NT2/D1 (cell line): Measurements from ENCODE around the gene CEP89.
"Not testable (repeated sequence)": the region's sequence is repeated elsewhere in the genome, so short reads cannot be mapped to it uniquely, and the experiment has no call there.

Experiments
- SUZ12 ChIP-seq: IDR thresholded peaks from 2 replicates; pipeline ENCODE4 v1.6.1; 2011; ENCODE audit not compliant: insufficient read length, insufficient read depth; ENCODE audit errors: extremely low read depth
- YY1 ChIP-seq: IDR thresholded peaks from 2 replicates; pipeline ENCODE4 v1.6.1; 2011; ENCODE audit not compliant: insufficient read length, insufficient read depth
- ZNF274 ChIP-seq: IDR thresholded peaks from 2 replicates; pipeline ENCODE4 v1.6.1; 2011; ENCODE audit warnings: mild to moderate bottlenecking, low read depth, low read length

DNA sequence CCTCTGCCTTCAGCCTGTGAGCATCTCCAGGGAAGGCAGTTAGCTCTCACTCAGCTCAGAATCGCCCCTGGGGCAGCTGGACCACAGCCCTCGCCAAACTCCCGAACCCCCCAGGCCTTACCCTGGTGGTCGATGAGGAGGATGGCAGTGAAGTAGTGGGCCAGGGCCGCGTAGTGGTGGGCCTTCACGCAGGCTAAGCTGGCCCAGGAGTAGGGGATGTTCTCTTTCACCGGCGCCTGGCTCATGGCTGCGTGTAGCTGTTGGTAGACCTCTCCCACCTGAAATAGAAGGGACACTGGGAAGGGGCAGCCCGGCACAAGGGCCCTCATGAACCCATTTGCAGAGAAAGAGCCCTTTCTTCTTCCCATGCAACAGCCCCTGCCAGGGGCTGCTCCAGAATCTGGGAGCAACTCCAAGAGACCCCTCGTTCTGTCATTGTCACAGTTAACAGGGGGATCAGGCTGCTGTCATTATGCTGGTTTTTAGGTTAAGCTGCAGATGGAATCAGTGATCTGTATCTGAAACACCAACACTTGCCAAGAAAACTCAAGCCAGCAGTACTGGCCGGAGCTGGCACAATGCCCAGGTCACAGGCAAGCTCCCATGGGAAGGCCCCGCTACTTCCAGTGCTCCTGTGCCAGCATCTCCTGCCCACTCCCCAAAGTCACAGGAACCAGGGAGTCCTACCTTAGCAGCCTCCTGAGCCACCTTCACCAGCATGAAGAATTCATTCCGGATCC lies 30.5 kb upstream of the CEP89 start:
- not testable (repeated sequence) for TF ChIP-seq YY1, ZNF274, SUZ12
